Hematopoietic multipotent progenitor cell treated with erythropoietin and hydrocortisone succinate and interleukin-3 and kit ligand, for 17 days (in vitro differentiated cells): ENCODE measurements around the gene KANSL1.
"Not testable (repeated sequence)": the region's sequence is repeated elsewhere in the genome, so short reads cannot be mapped to it uniquely, and the experiment has no call there.

Experiments used
- DNase-seq: peaks from one replicate; pipeline ENCODE4 v3.0.0-alpha.2; 2015; ENCODE audit warnings: low spot score

Gene KANSL1

DNA sequence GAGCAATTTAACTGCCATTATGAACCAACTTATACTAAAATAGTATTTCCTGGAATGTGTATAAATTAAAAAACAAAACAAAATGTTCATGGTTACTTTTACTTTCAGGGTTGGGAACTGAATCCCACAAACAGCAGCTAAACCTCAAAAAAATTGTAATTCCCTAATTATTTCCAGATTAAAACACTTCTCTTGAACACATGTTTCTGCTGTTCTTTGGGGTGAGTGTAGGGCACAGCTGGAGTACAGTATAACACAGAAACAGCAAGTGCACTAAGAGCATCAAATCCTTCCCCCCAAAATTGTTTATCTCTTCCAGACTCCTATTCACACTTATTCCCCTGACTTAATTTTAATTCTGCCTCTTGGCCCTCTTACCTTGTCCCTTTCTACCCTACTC is 56.4 kb downstream of the KANSL1 start:
- DNase-seq: no peak

GRCh38 chr17:46135879-46136563 is 57.2 kb downstream of the KANSL1 start:
- no peak for DNase-seq

DNA sequence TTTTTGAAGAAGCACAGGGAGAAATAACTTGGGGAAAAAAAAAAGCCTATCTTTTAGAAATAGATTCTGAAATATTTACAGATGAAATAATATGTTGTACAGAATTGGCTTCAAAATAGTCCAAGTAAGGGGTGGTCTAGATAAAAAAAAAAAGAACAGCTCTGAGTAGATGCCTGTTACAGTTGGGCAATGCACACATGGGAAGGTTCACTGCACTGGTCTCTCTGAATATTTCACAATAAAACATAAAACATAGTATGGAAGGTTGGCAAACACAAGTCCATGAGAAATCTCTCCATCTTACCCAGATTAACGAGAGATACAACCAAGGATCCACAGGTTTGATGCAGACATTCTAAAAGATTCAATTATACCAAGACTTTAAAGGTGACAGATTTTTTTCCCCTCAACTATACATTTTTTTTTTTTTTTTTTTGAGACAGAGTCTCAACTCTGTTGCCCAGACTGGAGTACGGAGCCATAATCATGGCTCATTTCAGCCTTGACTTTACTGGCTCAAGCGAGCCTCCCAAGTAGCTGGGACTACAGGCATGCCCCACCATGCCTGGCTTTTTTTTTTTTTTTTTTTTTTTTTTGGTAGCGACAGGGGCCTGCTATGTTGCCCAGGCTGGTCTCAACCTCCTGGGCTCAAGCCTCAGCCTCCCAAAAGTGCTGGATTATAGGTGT is 58.0 kb downstream of the KANSL1 start:
- DNase-seq: no peak

DNA sequence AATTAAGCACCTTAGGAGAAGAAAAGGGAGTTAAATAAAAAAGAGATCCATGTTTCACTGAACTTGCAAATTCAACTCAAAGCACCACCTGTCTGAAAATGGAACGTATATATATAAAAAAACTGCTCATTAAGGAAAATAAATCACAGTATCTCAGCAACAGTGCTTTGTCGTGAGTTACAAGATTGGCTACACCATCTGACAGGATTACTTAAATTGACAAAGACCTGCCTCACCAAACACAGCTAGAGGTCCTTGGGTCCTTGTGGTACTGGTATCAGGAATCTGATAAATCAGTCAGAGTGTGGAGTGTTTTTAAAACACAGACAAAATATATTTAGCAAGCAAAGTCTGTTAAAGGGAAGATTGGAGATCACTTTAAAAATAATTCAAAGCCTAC is 63.9 kb downstream of the KANSL1 start:
- DNase-seq: no peak

DNA sequence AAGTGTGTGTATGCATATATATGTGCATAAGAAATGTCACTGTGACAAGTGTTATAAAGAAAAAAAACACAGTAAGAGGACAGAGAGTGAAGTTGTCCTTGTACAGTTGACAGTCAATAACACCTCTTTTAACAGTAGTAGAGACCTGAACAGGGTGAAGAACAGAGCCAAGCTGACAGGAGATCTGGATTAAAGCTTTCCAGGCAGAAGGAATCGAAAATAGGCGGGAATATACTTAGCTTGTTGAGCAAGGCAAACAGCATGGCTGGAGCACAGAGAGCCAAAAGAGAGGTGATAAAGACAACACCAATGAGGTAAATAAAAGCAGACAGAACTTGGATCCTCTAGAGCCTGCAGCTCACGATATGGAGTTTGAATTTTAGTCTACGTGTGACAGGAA is 64.8 kb downstream of the KANSL1 start:
- DNase-seq: no peak

GRCh38 chr17:46127524-46127923 is 65.7 kb downstream of the KANSL1 start:
- no peak for DNase-seq

- DNase-seq: no peak
Observed at GRCh38 chr17:46126840-46127239, 66.4 kb downstream of the KANSL1 start.

- no peak for DNase-seq
Observed at GRCh38 chr17:46125831-46126230, 67.4 kb downstream of the KANSL1 start.

DNA sequence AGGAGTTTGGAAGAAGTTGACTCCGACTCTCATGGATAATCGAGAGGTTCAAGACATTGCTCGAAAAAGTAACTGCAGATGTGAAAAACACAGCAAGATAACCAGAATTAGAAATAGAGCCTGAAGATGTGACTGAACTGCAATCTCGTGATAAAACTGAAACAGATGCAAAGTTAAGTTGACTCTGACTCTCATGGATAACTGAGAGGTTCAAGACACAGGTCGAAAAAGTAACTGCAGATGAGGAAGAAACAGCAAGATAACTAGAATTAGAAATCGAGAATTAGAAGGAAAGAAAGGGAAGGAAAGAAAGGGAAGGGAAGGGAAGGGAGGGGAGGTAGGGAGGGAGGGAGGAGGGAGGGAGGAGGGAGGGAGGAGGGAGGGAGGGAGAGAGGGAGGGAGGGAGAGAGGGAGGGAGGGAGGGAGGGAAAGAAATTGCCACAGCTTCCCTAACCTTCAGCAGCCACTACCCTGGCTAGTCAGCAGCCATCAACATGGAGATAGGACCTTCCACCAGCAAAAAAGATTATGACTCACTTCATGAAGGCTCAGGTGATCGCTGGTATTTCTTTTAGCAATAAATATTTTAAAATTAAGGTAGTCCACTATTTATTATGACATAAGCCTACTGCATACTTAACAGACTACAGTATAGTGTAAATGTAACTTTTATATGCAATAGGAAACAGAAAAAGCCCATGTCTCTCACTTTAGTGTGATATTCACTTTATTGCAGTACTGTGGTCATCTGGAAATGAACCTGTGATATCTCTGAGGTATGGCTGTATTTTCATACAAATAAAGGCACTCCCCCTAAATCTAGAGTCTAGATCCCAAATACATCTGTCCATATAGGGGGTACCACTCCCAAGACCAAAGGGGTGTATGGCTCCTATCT is 68.3 kb downstream of the KANSL1 start:
- peak; percentile 52 for DNase-seq

- DNase-seq: no peak
Observed at GRCh38 chr17:46123607-46124006, 69.6 kb downstream of the KANSL1 start.

DNA sequence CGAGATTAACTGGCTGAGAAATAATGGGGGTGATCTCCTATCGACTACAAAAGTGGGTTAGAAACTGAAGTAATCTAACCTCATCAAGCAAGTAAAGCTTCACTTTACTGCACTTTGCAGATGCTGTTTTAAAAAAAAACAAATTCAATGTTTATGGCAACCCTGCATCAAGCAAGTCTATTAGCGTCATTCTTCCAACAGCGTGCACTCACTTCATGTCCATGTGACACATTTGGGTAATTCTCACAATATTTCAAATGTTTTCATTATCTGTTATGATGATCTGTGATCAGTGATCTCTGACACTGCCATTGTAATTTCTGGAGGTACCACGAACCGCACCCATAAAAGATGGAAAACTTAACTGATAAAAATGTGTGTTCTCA is 70.8 kb downstream of the KANSL1 start:
- no peak for DNase-seq

- DNase-seq: no peak
Observed at GRCh38 chr17:46121841-46122485, 71.3 kb downstream of the KANSL1 start.

DNA sequence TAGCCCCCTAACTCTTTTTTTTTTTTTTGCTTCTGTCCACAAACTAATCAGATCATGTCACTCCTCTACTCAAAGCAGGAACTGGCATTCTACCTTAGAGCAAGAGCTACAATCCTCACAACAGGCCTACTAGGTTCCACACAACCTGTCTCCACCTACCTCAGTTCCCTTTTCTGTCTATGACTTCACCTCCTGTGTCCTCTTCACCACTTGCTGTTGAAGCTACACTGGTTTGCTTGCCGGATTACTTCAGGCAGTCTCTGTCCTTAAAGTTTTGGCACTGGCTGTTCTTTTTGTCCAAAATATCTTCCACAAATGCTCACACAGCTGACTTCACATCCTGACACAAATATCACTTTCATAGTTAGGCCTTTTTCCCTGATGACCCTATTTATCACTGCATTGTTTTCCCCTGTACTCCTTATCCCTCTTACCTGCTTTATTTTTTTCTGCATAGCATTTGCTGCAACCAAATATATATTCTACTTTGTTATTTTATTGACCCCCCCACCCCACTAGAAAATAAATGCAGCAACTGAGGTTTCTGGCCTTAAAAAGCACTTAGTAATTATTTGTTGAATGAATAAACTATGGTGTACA is 72.0 kb downstream of the KANSL1 start:
- DNase-seq: no peak

- no peak for DNase-seq
Observed at GRCh38 chr17:46120537-46120936, 72.7 kb downstream of the KANSL1 start.

DNA sequence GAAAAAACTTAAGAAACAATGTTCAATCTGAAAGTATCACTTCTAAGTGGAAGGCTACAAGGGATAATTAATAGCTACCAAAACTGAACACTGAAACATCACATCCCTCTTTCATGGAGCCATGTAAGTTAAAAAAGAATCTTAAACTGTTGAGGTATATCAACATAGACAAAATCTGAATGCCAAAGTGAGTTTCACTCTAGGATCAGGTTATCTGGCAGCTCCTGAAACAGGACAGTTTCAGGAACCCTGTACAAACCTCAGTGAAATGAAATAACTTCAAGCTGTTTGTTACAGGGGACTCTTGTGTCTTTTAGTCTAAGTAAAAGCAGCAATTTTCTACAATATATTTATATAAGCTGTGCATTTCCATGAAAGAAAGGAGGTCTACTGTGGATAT is 73.2 kb downstream of the KANSL1 start:
- no peak for DNase-seq

DNA sequence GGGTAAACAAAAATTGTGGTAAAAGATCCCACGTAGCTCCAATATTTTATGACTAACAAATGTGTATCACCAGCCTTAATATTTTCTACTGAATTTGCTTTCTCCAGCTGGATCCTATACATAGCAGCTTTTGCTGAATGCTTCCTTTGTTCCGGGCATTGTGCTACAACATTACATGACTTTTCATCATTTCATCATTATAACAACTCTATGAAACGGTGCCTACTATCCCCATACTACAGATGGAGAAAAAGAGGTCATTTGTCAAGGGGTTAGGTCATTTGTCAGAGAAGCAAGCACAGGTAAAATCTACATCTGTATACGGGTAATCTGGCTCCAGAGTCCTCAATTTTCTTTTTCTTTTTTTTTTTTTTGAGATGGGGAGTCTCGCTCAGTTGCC is 74.3 kb downstream of the KANSL1 start:
- no peak for DNase-seq

DNA sequence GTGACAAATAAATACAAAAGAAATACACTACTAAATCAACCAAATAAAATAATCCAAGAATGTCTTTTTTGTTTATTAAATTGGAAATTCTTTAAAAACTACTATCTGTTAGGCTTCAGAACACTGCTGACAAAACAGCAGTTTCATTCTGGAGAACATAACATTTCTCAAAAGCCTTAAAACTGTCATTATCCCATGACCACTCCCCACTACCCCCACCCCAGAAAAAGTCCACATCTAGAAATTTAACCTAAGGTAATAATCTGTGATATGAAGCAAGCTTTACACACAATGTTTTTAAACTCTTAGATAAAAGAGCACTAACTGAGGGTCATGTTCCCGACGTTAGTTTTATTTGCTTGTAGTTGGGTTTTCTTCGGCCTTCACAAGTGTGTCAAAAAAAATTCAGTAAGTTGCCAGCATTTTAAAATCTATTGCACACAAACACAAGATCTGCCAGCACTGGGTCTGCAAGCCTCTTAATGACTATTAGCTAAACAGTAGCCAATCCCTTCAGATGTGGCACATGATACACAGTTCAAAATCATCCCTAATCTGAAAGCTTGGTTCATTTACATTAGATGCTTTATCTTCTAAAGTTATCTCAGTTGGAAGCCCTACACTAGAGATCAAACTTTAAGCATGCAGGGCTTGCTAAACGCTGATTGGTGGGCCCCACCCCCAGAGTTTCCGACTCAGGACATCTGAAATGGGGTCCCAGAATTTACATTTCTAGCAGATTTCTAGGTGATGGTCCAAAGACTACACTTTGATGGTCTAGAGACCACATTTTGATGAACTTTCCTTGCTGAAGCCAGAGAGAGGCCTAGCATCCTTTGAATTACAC is 75.2 kb downstream of the KANSL1 start:
- no peak for DNase-seq

DNA sequence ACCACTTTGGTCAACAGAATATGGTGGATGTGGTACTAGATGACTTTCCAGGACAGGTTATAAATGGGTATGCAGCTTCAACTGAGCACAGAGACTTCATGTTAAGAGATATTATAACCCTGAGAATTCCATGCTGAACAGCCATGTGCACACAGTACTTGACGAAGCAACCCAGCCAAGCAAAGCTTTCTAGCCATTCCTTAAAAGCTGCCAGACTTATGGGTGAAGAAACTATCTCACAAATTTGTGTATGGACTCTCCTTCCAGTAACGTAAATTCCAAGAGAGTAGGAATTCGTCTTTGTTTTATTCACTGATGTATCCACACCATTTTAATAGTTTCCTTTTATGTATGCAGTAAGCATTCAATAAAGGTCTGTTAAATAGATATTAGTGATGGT is 76.1 kb downstream of the KANSL1 start:
- DNase-seq: no peak

- no peak for DNase-seq
Observed at GRCh38 chr17:46115699-46116098, 77.5 kb downstream of the KANSL1 start.

DNA sequence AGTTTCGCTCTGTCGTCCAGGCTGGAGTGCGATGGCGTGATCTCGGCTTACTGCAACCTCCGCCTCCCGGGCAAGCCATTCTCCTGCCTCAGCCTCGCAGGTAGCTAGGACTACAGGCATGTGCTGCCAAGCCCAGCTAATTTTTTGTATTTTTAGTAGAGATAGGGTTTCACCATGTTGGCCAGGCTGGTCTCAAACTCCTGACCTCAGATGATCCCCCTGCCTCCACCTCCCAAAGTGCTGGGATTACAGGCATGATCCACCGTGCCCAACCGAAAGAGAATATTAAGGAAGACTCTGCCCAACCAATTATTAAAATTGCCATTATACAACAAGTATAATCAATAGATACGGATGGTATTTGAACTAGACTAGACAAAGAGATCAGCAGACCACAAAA is 82.0 kb downstream of the KANSL1 start:
- not testable (repeated sequence) for DNase-seq

- DNase-seq: no peak
Observed at GRCh38 chr17:46110219-46110618, 83.0 kb downstream of the KANSL1 start.
